Stimulated activated CD4-positive, alpha-beta T cell treated with anti-CD3 and anti-CD28 coated beads, Interleukin-4, amount 100 ng/mL, for 4 hours (primary cell): ENCODE results near the gene UPP1.
A peak's percentile ranks its signal among the peaks of the same experiment; 100 is the strongest.
"Not testable (repeated sequence)": the region's sequence is repeated elsewhere in the genome, so short reads cannot be mapped to it uniquely, and the experiment has no call there.

Experiments used
- DNase-seq, 2 experiments: peaks; one replicate each; pipeline ENCODE4 v3.0.0-alpha.2; 2020

Gene UPP1

GRCh38 chr7:48089046-48090003, at the start of gene UPP1:
TSS of gene UPP1 (plus strand) at chr7:48089265. CDS start at chr7:48094784, 5,519 bp downstream.
- peak; percentile 72 to 78 for DNase-seq

GRCh38 chr7:48040944-48041652, 48.0 kb upstream of the UPP1 start:
- DNase-seq: no peak

- DNase-seq: no peak
These were observed 47.5 kb upstream of the UPP1 start for GRCh38 chr7:48041653-48041970.

GRCh38 chr7:48042216-48042615, 46.8 kb upstream of the UPP1 start:
- no peak for DNase-seq

DNA sequence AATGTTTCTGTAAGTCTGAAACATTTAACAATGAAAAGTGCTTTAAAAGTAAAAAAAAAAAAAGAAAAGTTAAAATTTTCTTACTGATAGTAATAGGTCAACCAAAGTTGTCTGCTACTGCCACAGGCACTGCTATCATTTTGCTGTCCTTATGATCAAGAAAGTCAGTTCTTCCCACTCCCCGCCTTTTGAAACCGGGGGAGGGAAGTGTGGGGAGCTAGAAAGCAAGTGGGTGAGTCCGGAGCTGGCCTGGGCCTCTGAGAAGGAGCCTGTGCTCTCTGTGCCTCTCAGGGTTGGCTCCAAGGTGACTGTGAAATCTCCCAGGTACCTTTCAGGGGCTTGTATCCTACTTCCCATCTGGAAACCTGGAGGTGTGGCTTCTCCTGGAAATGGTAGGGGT, 46.4 kb upstream of the UPP1 start:
- no peak for DNase-seq

DNA sequence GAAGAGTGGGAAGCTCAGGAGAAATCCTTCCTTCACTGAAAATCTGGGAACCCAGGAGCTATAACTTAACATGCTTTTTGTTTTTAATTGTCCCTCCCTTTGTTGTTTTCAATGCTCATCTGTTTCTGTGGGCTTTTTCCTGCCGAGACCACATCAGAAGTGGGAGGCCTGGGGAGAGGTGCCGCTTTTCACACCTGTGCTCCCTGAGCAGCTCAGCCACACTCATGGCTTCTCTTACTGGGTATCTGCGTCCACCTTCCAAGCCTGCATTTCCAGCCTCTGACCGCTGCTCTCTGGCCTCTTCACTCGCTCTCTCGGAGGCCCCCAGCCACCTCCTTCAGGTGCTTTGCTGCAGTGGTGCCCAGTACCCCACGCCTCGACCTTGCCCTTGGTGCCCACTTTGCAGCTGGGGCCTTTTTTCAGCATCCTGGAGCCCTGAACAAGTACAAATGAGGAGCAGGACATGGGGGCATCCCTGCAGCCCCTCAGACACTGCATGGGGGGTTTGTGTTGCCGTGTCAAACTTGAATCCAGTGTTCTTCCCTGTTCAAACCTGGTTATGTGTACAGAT, 43.8 kb upstream of the UPP1 start:
- no peak for DNase-seq

DNA sequence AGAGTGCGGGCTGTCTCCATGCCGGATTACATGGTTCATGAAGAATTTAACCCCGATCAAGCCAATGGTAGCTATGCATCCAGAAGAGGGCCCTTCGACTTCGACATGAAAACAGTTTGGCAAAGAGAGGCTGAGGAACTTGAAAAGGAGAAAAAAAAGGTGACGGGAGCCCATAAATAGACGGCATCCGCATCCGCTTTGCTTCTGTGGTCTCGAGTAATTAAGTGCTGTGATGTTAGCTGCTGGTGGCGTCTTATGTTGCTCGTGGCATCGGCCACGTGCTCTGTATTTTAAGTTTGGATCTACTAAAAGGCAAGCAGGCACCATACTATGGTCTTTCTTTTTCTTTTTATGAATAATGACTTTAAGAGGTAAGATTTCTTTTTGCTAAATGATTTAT, 42.6 kb upstream of the UPP1 start:
- no peak for DNase-seq

GRCh38 chr7:48048113-48048512, 41.0 kb upstream of the UPP1 start:
- no peak for DNase-seq

DNA sequence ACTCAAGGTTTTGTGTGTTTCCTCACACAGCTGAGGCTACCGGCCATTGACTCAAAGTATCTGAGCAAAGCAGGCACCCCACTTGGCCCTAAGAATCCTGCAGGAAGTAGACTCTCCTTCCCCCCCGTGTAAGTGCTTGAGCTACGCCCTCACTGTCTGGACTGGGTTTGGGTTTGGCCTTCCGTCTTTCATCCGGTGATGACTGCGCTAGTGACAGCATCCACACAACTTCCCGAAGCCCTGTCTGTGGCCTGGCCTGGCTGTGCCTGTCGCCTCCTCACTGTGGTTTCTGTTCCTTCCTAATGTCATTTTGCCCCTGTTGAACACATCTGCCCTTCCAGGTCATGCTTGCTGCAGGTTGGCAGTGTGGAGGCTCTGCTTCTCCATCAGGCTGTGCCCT, 39.2 kb upstream of the UPP1 start:
- DNase-seq: no peak

GRCh38 chr7:48052748-48053147, 36.3 kb upstream of the UPP1 start:
- DNase-seq: no peak

- no peak for DNase-seq
These were observed 35.3 kb upstream of the UPP1 start for GRCh38 chr7:48053736-48054135.

- no peak for DNase-seq
These were observed 30.1 kb upstream of the UPP1 start for GRCh38 chr7:48058990-48059389.

DNA sequence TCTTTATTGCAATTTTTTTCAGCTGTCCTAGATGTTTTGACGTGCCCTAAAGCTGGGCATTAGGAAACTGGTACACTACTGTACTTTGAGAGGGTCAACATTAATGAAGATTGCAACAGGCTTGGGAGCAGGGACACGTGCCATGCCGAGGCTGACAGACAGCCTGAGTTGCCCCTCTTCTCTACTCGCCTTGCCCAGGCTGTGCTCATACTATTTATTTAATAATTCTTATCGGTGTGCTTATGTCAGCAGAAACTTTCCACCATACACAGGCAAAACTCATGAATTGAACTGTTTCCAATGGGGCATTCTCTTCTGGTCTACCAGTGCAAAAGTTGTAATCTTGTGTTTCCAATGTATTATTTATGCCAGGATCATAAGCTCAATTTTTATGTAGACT, 29.4 kb upstream of the UPP1 start:
- no peak for DNase-seq

- no peak for DNase-seq
These were observed 25.1 kb upstream of the UPP1 start for GRCh38 chr7:48063985-48064384.

GRCh38 chr7:48067475-48067874, 21.6 kb upstream of the UPP1 start:
- DNase-seq: no peak

GRCh38 chr7:48074204-48074654, 14.8 kb upstream of the UPP1 start:
- DNase-seq: no peak

DNA sequence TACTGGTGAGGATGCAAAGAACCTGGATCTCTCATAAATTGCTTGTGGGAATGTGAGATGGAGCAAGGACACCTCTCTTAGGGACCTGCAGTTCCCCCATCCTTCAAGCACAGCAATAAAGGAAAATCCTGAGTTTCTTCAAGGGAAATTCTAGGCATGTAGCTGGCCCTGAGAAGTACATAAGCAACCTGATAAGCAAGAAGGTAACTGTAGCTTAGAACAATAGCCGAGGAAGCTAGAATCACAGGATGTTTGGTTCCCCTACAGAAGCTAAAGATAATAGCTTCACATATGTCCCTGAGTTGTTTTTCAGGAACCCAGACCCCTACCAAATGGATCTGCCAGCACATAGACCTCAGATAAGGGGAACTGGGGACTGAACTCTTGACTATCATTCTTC, 11.6 kb upstream of the UPP1 start:
- DNase-seq: no peak

DNA sequence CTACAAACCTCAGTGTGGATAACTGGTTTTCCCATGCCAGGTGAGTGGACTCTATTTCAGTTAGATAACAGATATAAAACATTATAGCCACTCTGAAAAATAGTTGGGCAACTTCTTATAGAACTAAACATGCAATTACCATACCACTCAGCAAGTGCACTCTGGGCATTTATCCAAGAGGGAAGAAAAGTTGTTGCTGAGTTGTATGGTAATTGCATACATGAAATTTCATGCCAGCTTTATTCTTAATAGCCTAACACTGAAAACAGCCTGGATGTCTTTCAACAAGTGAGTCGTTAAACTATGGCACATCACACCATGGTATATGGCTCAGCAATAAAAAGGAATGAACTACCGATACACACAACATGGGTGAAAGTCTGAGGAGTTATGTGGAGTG, 10.6 kb upstream of the UPP1 start:
- DNase-seq: no peak

DNA sequence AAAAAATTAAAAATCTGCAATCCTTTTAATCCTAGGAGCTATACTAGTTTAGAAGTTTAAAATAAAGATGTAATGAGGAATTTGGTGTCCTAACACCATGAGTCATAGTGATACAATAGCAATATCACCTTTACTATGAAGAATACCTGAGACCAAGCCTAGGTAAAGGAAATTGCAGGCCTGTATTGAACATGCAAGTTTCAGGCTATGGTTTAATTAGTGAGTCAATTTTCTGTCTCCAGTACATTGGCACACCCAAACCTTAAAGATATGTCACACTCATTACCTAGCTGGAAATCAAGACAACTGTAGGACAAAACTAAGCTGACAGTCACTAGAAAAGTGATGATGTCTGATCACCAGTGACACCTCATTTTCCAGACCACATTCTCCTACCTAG, 6.7 kb upstream of the UPP1 start:
- DNase-seq: not testable (repeated sequence)

- no peak for DNase-seq
These were observed 5.8 kb upstream of the UPP1 start for GRCh38 chr7:48083114-48083830.

DNA sequence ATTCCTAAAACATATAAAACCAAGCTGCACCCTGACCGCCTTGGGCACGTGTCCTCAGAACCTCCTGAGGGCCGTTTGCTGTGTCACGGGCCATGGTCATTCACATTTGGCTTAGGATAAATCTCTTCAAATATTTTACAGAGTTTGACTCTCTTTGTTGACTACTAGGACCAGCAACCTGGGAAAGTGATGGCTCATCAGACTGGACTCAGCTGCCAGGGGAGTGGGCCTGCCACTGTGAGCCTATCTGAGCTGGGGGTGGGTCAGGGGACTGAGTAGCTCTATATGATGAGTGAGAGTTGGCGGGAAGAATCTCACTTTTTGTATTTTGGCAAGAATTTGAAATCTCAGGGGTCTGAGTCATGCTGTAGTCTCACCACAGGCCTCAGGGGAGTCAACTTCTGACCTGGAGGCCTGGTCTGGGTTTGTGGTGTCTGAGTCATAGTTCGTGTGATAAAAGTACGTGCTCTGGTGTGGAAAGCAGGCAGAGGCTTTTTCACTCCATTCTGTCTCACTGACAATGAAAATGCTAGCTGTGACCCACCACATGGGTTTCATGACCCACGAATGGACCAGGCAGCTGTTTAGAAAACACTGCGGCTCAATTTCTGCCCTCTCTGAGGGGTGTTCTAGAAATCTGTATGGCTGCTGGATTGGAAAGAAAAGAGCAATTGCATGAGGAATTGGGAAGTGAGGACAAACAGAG, 4.2 kb upstream of the UPP1 start:
- DNase-seq: peak; percentile 45 to 81

GRCh38 chr7:48085433-48085791, 3.7 kb upstream of the UPP1 start:
- no peak for DNase-seq

- no peak for DNase-seq
These were observed 3.1 kb upstream of the UPP1 start for GRCh38 chr7:48085942-48086341.
